Measurements from ENCODE around the gene MYO1D.

GRCh38 chr17:32444301-32445073 lies 432.4 kb downstream of the MYO1D start, which contains the start of gene PSMD11:
- TF ChIP-seq CTCF (IDR thresholded peaks at IDR 0.05) (peak; percentile 88 to 96 (median 92)), POLR2A (IDR thresholded peaks at IDR 0.05) (peak in 2 of 3 donors; percentile 69 to 70)

Measured in body of pancreas (tissue), 4 donors.